Superior temporal gyrus (tissue), 1 donor: Measurements from ENCODE around the gene SCFD2.
"Not testable (repeated sequence)": the region's sequence is repeated elsewhere in the genome, so short reads cannot be mapped to it uniquely, and the experiment has no call there.

ENCODE experiments used
- DNase-seq: peaks from one replicate; pipeline ENCODE4 v3.0.0-alpha.2; 2016; ENCODE audit errors: extremely low spot score

SCFD2 gene

DNA sequence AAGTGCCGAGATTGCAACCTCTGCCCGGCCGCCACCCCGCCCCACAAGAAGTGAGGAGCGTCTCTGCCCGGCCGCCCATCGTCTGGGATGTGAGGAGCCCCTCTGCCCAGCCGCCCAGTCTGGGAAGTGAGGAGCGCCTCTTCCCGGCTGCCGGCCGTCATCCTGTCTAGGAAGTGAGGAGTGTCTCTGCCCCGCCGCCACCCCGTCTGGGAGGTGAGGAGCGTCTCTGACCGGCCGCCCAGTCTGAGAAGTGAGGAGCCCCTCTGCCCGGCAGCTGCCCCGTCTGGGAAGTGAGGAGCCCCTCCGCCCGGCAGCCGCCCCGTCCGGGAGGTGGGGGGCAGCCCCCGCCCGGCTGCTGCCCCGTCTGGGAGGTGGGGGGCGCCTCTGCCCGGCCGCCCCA lies 226.6 kb downstream of the SCFD2 start:
- not testable (repeated sequence) for DNase-seq

GRCh38 chr4:53137468-53137867 lies 228.4 kb downstream of the SCFD2 start:
- no peak for DNase-seq

DNA sequence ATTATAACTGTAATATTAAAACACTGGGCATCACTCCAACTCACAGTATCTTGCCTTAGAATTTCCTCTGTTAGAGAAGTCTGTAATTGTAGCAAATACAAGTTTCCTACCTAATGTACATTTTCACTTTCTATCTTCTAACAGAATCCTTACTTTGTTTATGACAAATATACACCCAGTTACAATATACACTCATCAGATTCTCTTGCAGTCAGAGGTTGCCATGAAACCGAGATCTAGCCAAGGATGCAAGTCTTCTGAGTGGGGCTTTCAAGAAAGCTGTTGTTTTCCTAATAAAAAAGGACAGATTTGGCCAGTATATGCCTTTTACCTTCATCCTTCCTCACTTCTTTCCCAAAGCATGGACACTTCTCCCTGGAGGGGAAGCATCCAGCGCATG lies 228.9 kb downstream of the SCFD2 start:
- no peak for DNase-seq

DNA sequence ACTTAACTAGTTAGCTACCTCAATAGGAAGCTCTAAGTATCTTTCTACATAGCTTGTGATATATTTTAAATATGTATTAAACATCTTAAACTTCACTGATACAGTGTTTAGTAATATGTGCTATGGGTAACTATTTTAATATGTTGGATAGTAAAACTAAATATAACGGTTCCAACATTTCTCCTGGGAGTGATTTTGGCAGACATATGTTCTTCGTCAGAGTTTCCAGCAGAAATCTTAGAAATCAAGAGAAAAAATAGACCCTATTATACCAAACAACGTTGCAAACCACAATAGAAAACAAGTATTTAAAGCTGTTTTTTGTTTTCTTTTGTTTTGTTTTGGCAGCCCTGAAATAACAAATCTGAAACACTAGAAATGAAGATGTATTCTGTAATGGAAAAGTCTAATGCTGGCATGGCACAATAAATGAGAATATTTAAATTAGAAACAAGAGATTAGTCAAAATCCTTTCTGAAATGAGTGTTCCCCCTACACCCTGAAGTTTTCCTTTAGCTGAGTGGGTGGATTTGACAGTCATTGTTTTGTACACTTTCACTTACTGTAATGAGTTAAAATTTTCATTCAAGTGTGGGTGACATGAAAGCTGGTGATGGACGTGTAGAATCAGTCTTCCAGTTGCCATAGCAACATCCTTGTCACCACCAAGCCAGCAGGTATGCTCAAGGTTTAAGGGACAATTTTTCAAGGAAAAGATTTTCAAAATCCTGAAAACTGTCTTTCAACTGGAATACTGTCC lies 233.5 kb downstream of the SCFD2 start:
- no peak for DNase-seq

DNA sequence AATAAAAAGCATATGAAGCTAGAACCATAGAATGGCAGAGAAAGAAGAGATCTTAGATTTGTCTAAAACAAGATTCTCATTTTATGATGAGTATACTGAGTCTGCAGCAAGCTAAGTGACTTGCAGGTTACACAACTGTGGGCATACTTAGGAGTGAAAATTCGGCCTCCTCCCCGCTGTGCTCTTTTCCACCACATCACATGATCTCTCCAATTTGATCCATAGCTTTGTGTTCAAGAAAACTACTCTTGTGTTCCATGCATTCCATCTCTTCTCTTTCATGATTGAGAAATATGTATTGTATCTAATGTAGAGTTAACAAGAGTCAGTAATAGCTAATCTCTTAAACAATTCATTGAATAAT lies 234.3 kb downstream of the SCFD2 start:
- no peak for DNase-seq

- no peak for DNase-seq
These were observed 234.8 kb downstream of the SCFD2 start for GRCh38 chr4:53130896-53131561.

GRCh38 chr4:53128706-53129357 lies 237.0 kb downstream of the SCFD2 start:
- DNase-seq: no peak

DNA sequence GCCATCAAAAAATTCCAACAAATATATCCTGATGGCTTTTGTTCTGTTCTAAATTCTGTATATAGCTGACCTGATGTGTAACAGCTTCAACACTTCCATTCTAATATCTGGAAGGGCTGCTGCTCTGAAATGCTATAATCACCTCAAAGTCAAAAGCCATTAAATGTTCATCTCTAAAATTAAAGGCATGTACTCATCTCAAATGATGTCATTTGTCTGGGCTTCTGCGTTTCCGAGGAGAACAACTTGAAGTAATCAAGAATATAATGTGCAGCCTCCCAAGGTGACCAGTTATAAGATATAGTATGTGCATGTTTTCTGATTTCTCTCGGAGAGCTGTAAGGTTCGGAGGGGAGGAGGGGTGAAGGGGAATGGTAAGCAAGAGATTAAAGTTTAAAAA lies 237.6 kb downstream of the SCFD2 start:
- no peak for DNase-seq

- DNase-seq: no peak
These were observed 238.5 kb downstream of the SCFD2 start for GRCh38 chr4:53127365-53127764.

GRCh38 chr4:53126099-53126498 lies 239.8 kb downstream of the SCFD2 start:
- DNase-seq: no peak

- DNase-seq: no peak
These were observed 242.0 kb downstream of the SCFD2 start for GRCh38 chr4:53123819-53124218.

DNA sequence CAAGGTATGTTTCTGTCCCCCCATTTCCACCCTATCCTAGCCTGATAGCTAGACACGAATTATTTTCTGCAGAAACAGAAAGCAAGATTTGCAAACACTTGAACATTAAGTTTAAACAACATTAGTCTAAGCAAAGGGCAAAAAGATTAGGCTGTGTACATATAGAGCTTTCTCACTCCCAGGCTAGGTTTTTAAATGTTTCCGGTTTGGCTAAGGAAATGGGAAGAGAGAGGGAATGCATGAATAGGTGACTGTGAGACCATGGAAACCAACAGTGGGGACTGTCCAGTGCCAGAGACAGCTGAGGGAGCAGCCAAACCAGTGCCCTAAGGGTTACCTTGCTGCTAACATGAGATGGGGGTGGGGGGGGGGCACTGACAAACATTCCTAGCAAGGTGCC lies 242.7 kb downstream of the SCFD2 start:
- DNase-seq: no peak

DNA sequence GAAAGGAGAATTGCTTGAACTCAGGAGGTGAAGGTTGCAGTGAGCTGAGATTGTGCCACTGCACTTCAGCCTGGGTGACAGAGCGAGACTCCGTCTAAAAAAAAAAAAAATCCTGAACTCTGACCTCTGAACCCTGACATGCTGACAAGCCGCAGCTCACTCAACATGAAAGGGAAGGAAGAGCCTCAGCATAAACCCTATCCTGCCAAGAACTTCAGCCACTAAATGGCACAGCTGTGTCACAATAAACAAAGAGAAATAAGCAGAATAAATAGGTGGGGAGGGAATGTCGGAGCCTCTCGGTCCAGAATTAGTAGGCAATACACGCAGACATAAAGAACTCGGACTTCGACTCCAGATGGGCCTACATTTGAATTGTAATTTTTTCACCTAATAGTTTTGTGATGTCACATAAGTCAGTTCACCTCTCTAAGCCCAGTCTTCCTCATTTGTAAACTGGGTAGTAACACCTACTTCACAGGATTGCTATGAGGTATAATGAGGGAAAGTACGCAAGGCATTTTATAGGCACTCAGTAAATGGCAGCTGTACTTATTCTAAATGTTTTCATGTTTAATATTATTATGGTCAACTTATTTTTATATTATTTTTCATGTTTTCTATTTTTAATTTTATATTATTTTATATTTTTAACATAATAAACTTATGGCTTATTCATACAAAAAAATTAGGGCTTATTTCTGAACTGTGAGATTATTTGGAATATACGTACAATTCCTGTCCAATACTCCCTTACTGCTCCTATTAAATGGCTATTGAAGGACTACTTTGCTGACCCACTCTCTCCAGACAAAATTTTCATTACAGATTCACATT lies 243.4 kb downstream of the SCFD2 start:
- peak; percentile 53 for DNase-seq

DNA sequence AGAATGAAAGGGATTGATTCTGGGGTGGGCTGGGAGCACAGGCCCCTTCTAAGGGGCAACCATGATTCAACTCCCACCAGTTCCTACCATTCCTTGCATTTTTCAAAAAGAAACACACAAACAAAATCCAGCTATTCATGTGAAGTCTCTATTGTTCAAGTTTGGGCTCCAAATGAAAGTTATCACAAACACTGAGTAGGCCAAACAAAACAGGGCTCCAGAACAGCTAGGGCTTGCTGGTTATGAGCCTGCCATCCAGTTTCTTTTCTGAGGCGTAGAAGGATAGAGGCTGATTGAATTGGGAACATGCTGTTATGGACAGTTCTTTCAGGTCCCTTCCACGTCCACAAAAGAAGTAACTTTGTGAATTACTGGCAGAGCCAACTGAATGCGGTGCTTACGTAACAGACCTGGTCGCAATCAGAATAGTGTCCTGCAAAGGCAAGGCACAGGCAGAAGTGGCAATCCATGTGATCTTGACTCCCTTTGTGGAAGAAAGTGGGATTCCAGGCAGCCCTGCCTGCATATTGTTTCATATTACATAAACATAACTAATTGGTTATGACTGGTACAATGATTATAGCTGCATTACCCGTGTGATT lies 244.5 kb downstream of the SCFD2 start:
- no peak for DNase-seq

- no peak for DNase-seq
These were observed 245.1 kb downstream of the SCFD2 start for GRCh38 chr4:53120778-53121177.

GRCh38 chr4:53119680-53120079 lies 246.2 kb downstream of the SCFD2 start:
- no peak for DNase-seq

DNA sequence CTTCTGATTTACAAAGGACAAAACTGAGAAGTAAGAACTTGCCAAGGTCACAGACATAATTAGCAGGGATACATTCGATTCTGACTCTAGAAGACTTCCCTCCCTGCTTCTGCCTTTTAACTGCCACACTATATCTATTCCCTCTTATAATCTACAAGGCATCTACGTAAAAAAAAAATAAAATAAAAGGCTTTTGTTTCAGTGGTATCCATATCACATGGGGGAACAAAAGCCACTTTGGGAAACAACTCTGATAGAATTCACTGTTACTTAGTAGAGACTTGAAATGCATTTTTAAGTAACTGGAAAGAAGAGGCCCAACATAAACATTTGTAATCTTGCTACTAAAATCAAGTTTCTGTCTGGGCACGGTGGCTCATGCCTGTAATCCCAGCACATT lies 247.2 kb downstream of the SCFD2 start:
- DNase-seq: no peak

DNA sequence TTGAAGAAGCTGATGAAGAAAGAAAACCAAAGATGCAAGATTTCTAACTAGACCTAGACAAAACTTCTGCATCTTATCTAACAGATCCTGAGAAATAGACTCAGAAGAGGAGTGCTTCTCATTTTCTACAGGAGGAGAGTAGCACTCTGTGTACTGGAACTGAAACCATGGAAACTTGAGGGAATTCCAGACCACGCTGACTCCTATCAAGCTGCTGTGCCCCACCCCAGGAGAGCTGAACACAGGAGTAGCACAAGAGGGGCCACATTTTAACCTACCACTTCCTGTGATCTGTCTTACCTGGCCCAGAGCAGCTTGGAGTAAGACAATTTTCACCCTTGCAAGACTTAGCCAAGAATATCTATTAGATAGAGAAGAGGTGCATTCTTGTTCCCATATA lies 248.9 kb downstream of the SCFD2 start:
- DNase-seq: no peak

- DNase-seq: no peak
These were observed 252.2 kb downstream of the SCFD2 start for GRCh38 chr4:53113431-53114225.

DNA sequence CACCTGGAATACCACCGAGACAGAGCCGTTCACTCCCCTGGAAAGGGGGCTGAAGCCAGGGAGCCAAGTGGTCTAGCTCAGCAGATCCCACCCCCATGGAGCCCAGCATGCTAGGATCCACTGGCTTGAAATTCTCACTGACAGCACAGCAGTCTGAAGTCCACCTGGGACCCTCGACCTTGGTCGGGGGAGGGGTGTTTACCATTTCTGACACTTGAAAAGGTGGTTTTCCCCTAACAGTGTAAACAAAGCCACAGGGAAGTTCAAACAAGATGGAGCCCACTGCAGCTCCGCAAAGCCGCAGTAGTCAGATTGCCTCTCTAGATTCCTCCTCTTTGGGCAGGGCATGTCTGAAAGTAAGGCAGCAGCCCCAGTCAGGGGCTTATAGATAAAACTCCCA lies 260.5 kb downstream of the SCFD2 start:
- no peak for DNase-seq

DNA sequence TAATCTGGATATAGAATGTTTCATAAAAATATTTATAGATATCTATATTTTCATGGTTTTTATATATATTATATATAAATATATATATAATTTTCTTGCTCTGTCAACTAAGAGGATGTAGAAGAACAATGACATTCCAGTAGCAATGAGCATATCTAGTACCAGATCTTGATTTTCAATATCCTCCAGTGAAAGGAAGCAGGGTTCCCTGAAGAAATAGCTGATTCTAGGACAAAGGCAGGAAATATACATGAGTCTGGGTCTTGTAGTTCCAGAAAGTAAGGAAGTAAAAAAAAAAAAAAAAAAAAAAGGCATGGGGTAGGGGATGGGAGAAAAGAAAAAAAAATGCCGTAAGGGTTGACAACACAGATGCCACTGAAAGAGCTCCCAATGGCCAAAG lies 262.4 kb downstream of the SCFD2 start:
- DNase-seq: no peak
